Stimulated activated CD4-positive, alpha-beta T cell treated with anti-CD3 and anti-CD28 coated beads, Interleukin-12 subunit alpha, Interleukin-12 subunit beta, amount 100 ng/mL, for 4 hours (primary cell): ENCODE data around the gene MCF2L.

Experiments
- DNase-seq: peaks from one replicate; pipeline ENCODE4 v3.0.0-alpha.2; 2020

Gene MCF2L

DNA sequence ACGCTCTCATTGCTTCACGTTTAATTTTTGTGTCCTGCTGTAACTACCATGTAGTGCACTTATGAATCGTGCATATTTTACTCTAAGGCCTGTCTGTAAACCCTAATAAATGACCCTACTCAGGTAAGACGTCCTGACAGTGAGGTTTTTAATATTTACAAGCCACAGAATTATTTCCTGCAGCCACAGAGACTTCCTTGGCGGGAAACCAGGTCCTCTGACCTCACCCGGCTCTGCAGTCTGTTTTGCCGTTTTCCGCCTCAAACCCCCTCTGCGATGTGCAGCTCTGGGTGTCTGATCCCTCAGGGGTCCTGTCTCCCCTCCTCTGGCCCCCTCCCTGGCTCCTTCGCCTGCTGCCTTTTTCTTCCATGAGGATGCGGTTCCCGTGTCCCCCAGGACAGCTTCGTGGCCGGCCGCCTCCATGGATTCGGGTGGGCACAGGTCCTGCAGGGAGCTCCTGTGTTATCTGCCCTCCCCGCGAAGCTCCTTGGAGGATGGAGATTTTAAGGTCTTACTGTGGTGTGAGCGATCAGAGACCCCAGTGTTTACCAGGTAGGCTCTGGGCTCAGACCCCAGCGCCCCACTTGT, 66.3 kb downstream of the MCF2L start:
- no peak for DNase-seq

GRCh38 chr13:113036401-113036800, 67.4 kb downstream of the MCF2L start:
- no peak for DNase-seq

- no peak for DNase-seq
Observed at GRCh38 chr13:113040031-113040430, 71.0 kb downstream of the MCF2L start.

DNA sequence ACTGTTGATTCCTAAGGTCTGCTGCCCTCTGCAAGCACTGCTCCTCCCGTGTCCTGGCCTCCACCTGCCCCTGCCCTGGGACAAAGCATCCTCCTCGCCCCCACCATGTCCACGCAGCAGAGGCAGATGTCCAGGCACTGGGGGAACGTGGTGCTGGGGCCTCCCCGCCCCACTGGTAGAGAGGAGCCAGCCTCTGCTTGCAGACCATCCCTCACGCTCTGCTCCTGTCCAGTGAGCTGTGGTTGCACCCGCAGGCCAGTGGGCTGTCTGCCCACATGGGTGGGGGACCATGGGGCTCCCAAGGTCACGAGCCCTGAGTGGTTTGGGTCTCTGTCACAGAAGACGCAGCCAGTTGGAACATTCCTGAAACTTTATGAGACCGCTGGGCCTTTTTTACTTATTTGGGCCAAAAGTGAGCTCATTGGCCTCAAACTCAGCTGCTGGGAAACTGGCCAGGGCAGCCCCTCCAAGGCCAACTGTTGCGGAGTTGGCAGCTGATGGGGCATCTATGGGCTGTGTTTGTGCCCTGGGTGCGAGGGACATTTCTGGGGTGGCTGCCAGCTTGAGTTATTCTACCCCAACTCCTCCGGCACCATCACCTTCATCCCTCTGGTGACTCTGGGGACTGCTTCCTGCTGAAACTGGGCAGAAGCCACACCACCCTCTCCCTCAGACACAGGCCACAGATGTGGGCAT, 71.7 kb downstream of the MCF2L start:
- no peak for DNase-seq

DNA sequence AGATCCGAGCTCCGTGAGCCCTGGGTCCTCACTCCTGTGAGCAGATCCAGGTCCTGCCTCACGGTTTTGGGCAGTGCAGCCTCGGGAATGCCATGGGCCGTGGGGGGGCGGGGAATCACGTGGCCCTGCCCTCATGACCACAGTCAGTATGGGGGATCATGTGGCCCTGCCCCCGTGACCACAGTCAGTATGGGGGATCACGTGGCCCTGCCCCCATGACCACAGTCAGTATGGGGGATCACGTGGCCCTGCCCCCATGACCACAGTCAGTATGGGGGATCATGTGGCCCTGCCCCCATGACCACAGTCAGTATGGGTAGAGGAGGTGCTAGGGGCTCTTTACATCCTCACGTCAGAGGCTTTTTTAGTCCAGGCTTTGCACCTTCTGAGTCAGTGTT, 72.3 kb downstream of the MCF2L start:
- DNase-seq = no peak

- DNase-seq = no peak
Observed at GRCh38 chr13:113041896-113042295, 72.9 kb downstream of the MCF2L start.

- no peak for DNase-seq
Observed at GRCh38 chr13:113042456-113042855, 73.4 kb downstream of the MCF2L start.

GRCh38 chr13:113043001-113043630, 74.1 kb downstream of the MCF2L start:
- DNase-seq = no peak

DNA sequence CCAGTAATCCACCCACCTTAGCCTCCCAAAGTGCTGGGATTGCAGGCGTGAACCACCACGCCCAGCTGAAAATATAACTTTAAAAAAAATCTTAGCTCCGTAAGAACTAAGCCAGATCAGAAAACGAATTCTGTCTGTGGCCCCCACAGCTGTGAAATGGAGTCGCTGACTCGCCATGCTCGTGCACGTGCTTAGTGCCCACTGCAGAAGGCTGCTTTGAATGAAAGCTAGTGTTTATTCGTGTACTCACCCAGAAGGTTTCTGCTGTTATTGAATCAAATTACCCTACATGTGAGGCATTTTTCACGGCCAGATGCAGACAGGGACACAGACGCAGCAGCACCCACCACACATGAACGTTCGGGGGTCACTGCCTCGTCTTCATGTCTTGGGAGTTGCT, 74.9 kb downstream of the MCF2L start:
- DNase-seq = no peak

DNA sequence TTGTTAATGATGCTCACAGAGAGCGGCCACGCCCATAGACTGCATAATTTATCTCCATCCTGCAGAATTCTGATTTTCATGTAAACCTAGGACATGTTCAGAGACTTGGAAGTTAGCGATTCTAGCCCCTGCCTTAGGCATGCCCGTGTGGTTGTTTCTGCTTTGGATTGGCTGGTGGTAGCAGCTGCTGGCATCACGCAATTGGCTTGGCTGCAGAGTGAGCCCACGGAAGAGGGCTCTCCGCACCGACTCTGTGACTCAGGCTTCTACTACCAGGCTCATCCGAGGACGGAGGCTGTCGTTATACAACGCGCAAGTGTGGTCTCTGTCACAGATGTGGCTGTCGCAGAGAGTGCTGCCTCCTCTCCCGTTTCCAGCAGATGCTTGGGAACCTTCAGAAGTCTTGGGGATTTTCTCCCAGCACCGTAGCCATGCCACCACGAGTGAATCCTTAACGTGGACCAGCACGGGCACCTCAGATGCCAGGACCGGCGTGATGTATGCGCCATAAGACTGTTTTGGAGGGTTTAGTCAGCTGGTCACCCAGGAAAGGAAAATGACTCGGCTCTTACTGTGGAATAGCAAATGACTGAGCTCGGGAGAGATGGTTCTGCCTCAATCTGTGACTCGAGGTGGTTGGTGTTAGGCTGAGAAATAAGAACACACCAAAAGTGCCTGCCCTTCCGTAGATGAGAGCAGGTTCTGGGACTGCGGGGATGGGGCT, 75.5 kb downstream of the MCF2L start:
- DNase-seq = no peak

DNA sequence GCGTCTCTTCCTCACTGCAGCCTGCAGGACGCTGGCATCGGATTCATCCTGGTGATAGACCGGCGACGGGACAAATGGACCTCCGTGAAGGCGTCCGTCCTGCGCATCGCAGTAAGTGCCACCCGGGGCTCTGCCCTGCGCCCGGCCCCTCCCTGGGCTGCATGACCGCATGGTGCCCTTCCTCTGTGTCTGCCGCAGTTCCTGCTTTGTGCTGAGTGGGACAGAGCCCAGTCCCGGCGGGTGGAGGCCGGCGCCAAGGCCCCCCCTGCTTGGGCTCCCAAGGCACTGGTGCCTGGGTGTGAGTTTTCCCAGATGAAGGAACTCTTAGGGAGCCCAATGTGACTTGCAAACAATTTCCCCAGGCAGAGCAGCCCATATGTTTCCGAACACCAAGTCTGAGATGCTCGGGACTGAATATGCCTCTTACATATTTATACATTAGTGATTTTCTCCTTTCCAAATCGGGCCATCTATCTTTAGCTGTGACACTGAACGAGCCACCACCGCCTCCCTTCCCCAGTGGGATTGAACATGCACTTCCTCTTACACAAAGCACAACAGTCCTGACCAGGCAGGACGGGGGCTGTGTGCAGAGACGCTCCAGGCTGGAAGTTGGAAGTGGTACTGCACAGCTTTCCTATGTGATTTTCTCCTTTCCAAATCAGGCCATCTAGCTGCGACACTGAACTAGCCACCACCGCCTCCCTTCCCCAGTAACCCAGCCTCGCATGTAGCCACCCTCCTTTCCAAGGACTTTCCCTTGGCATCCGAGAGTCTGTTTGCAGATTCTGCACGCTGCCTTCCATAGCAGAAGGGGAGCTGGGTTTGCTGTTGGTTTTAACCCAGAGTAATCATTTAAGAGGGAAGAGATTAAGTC, 76.5 kb downstream of the MCF2L start:
- no peak for DNase-seq

DNA sequence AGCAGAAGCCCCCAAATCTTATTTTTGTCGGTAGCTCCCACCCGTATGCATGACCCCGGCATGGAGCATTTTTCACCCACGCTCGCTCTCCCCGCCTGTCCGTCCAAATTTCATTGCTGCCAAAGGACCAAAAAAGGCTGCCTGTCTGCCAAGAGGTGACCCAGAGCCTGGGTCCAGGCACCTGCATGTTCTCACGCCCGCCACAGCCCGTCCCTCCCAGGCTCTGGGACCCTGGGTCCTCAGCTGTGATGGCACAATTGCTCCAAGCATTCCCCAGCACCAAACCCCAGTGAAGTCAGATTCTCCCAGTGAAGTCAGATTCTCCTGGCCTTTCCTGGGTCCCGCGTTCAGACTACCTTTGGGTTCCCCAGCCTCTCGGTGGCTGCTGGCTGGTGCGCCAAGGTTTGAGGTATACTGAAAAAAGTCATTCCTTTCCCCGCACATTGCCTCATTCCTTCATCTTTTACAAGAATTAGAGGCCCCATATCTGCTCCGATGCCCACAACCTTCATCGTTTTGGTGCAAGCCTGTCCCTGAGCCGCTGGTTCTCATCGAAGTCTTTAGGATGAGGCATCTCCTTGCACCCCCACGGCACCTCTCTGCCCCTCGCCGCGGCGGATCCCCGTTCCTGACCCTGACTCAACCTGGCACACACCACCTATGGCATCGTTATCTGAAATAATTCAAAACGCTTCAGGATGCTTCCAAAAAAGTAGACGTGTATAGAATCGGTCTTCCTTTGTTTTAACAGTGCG, 77.3 kb downstream of the MCF2L start:
- DNase-seq = no peak

DNA sequence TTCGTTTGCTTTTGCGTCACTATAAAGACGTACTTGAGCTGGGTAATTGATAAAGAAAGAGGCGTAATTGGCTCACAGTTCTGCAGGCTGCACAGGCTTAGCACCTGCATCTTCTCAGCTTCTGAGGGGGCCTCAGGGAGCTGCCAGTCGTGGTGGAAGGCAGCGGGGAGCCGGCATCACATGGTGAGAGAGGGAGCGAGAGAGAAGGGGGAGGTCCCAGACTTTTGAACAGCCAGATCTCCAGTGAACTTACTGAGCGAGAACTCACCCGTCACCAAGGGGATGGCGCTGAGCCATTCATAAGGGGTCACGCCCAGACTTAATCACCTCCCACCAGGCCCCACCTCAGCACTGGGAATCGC, 77.8 kb downstream of the MCF2L start:
- no peak for DNase-seq

DNA sequence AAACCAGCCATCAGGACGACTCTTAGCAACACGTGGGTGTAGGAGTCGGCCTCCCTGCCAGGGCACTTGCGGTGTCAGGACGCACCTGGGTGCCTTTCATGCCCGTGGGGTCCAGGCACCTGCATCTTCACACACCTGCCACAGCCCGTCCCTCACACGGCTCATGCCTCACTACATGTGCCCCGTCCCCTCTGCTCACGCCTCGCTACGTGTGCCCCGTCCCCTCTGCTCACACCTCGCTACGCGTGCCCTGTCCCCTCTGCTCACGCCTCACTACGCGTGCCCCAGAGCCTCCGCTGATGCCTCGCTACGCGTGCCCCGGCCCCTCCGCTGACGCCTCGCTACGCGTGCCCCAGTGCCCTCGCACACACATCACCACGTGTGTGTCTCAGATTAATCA, 78.6 kb downstream of the MCF2L start:
- DNase-seq = no peak

GRCh38 chr13:113048766-113049165, 79.8 kb downstream of the MCF2L start:
- DNase-seq = no peak

DNA sequence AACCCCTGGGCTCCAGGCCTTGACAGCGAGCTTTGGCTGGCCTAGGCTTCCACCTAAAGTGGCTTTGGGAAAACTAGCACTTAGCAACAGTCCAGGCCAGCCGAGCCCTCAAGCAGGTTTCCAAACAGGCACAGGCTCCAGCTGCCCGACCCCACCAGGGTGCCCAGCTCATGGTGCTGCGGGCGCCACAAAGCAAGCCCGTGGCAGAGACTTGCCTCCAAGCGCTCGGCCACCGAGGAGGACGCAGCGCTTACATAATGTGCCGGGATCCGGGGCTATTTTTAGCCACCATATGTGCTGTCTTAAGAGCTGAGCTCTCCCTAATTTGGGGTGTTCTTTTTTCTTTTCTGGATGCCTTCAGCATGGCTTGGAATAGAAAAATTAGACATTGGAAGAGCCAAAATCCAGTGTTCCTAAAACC, 80.5 kb downstream of the MCF2L start:
- no peak for DNase-seq

DNA sequence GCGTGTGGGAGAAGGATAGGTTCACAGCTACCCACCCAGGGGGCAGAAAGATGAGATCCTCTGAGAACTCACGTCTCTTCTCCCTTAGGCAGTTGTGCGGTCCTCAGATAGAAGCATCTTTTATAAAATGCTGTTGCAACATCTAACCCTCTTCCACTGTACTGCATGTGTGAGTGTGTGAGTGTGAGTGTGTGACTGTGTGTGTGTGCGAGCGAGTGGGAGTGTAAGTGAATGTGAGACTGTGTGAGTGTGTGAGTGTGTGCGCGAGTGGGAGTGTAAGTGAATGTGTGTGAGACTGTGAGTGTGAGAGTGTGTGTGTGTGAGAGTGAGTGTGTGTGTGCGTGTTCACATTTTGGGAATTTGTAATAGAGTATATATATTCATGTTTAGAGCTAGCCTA, 81.0 kb downstream of the MCF2L start:
- no peak for DNase-seq

DNA sequence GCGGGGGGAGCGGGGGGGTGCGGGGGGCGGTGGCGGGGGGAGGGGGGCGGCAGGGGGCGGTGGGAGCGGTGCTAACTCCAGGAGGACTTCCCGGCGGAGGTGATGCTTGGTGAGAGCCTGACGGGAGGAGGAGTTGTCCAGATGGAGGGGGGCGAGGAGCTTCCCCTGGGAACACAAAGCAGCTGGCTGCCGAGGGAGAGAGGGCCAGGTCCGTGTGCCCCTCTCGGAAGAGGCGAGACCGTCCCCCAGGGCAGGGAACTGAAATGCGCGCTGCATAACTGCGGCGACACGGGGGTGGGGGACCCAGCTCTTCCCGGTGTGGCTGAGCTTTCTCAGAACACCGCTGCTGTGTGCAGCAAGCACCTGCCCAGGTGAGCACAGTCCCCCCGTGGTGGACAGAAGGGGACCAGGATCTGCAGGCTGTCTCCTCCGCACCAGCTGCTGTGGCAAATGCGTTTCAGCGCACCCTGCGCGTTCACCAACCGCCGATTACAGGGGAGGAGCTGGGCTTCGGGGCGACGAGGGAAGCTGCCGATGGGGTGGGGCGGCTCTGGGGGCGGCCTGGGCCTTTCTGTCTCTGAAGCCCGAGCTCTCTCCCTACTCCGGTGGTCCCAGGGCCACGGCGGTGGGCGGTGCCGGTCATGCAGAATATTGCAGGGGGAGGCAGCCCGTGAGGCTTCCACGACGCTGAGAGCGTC, 81.9 kb downstream of the MCF2L start:
- DNase-seq = no peak

DNA sequence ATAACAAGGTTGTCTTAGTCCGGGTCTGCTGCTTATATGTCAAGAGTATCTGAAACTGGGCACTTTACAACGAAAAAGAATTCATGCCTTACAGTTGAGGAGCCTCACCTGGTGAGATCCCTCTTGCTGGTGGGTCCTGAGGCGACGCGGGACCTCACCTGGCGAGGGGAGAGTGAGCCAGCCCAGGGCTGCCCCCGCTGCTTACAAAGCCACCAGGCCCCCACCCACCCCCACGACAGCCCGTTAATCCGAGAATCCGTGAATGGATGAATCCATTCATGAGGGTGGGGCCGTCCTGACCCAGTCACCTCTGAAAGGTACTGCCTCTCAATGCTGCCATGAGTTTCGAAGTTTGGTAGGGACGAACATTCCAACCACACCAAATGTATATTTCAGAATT, 82.6 kb downstream of the MCF2L start:
- no peak for DNase-seq

- no peak for DNase-seq
Observed at GRCh38 chr13:113052206-113052605, 83.2 kb downstream of the MCF2L start.

DNA sequence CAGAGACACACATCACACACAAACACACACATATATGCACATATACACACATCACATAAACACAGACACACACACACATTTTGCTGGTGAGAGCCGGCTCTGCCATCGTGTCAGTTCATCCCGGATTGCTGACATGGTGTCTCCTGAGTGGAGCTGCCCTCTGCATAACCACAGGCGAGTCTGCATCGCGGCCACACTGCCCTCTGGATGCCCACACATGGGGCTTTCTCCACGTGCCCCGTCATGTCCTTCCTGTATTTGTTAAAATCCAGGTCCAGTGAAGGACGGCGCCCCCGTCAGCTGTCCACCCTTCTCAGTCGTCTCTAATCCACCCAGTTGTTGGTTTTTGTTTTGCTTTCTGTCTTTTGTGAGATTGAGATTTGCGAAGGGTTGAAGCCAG, 84.0 kb downstream of the MCF2L start:
- DNase-seq = no peak

DNA sequence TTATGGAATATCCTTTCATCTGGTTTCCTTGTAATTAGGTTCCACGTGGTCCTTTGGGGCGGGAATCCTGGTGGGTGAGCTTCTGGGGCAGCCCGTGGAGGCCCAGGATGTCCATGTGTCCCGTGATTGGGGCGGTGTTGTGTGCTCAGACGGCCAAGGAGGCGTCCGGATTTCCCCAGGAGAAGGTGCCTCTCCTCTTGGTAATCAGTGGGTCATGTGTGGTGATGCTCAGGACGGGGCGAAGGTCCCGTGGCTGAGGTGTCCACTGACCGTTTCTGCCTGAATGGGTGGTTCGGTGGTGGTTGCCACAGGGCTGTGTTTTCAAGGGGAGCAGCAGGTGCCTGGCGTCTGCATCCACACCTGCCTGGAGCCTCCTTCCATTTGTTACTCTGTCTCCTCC, 84.4 kb downstream of the MCF2L start:
- no peak for DNase-seq
